DND-41 (cell line): ENCODE measurements around the gene MRPL45.
"Not testable (repeated sequence)": the region's sequence is repeated elsewhere in the genome, so short reads cannot be mapped to it uniquely, and the experiment has no call there.

ENCODE experiments used
- ATAC-seq: fragments of 200-7000 bp; cut with Tn5 transposase; 3 replicates; pipeline ENCODE4 v1.9.1; 2021; ENCODE audit warnings: low read depth; ENCODE audit not compliant: insufficient read depth
- DNase-seq: peaks from one replicate; pipeline ENCODE4 v3.0.0-alpha.2; 2020
- H2AFZ ChIP-seq: 2 replicates; pipeline ENCODE4 v1.6.0; 2012; ENCODE audit warnings: low read depth, low read length
- H3K27ac ChIP-seq: 2 replicates; pipeline ENCODE4 v1.5.1; 2012; ENCODE audit warnings: low read length, inconsistent platforms
- H3K27me3 ChIP-seq: fragments of 200-600 bp; sonication (generic); 2 replicates; pipeline ENCODE4 v1.6.0; 2012; ENCODE audit warnings: low read length, mild to moderate bottlenecking, inconsistent platforms; ENCODE audit not compliant: insufficient read depth, poor library complexity
- H3K36me3 ChIP-seq: 2 replicates; pipeline ENCODE4 v1.5.1; 2012; ENCODE audit warnings: low read length, inconsistent platforms; ENCODE audit not compliant: insufficient read depth
- H3K4me1 ChIP-seq: 2 replicates; pipeline ENCODE4 v1.5.1; 2012; ENCODE audit warnings: mild to moderate bottlenecking, low read length; ENCODE audit not compliant: insufficient read depth
- H3K4me2 ChIP-seq: 2 replicates; pipeline ENCODE4 v1.6.0; 2012; ENCODE audit warnings: mild to moderate bottlenecking, moderate library complexity, low read length, inconsistent platforms; ENCODE audit not compliant: insufficient read depth
- H3K4me3 ChIP-seq, 2 experiments: fragments of 200-600 bp in 1 of 2; shearing (Covaris generic) in 1 of 2; 2 replicates each; pipeline ENCODE4 v1.5.1; 2012 to 2016; ENCODE audit warnings: inconsistent platforms in 2 of 2, low read length in 2 of 2, mild to moderate bottlenecking in 2 of 2, low read depth in 1 of 2, moderate library complexity in 1 of 2
- H3K79me2 ChIP-seq: 2 replicates; pipeline ENCODE4 v1.6.0; 2012; ENCODE audit warnings: low read length, inconsistent platforms; ENCODE audit not compliant: insufficient read depth
- H3K9ac ChIP-seq: 2 replicates; pipeline ENCODE4 v1.6.0; 2012; ENCODE audit warnings: low read depth, mild to moderate bottlenecking, inconsistent platforms, low read length, moderate library complexity
- H3K9me3 ChIP-seq: 2 replicates; pipeline ENCODE4 v1.5.1; 2012; ENCODE audit warnings: low read length, moderate library complexity, mild to moderate bottlenecking, inconsistent platforms; ENCODE audit not compliant: insufficient read depth, severe bottlenecking
- H4K20me1 ChIP-seq: 2 replicates; pipeline ENCODE4 v1.6.0; 2012; ENCODE audit warnings: low read length; ENCODE audit not compliant: insufficient read depth

MRPL45 gene

GRCh38 chr17:38296834-38297517 is at the start of gene MRPL45:
Gene MRPL45 (plus strand): TSS chr17:38297168. CDS start chr17:38297184, 16 bp downstream.
- Histone ChIP-seq H2AFZ (peak within 1 kb of the TSS; percentile 93), H3K4me3 (peak within 1 kb of the TSS; percentile 83 to 86), H3K79me2 (peaks cover 10% of the 10 kb centered on the region), H3K4me1 (peaks cover 13% of the 10 kb centered on the region), H3K4me2 (peak within 1 kb of the TSS; percentile 69), H3K27ac (peak within 1 kb of the TSS; percentile 88), H3K9ac (peak within 1 kb of the TSS; percentile 70)
- DNase-seq (peak; percentile 99), ATAC-seq (peak; percentile 96)
- not testable (repeated sequence) for H3K27me3 ChIP-seq, H4K20me1 ChIP-seq, H3K36me3 ChIP-seq, H3K9me3 ChIP-seq

- H3K27me3 ChIP-seq, DNase-seq, H4K20me1 ChIP-seq, H3K9me3 ChIP-seq, ATAC-seq, H2AFZ ChIP-seq, H3K4me3 ChIP-seq, H3K9ac ChIP-seq, H3K4me2 ChIP-seq, H3K36me3 ChIP-seq, H3K27ac ChIP-seq: not testable (repeated sequence)
- Histone ChIP-seq H3K4me1 (peaks cover 16% of the 10 kb centered on the region), H3K79me2 (peaks cover 48% of the 10 kb centered on the region)
Observed at GRCh38 chr17:38253191-38253590, 43.8 kb upstream of the MRPL45 start.

GRCh38 chr17:38254357-38254756 is 42.6 kb upstream of the MRPL45 start:
- not testable (repeated sequence) for H3K27me3 ChIP-seq, H2AFZ ChIP-seq, H3K9ac ChIP-seq, H3K36me3 ChIP-seq, H4K20me1 ChIP-seq, ATAC-seq, H3K4me2 ChIP-seq, H3K9me3 ChIP-seq, H3K27ac ChIP-seq, H3K4me3 ChIP-seq, DNase-seq
- H3K4me1 ChIP-seq = peaks cover 16% of the 10 kb centered on the region
- H3K79me2 ChIP-seq = peaks cover 48% of the 10 kb centered on the region

DNA sequence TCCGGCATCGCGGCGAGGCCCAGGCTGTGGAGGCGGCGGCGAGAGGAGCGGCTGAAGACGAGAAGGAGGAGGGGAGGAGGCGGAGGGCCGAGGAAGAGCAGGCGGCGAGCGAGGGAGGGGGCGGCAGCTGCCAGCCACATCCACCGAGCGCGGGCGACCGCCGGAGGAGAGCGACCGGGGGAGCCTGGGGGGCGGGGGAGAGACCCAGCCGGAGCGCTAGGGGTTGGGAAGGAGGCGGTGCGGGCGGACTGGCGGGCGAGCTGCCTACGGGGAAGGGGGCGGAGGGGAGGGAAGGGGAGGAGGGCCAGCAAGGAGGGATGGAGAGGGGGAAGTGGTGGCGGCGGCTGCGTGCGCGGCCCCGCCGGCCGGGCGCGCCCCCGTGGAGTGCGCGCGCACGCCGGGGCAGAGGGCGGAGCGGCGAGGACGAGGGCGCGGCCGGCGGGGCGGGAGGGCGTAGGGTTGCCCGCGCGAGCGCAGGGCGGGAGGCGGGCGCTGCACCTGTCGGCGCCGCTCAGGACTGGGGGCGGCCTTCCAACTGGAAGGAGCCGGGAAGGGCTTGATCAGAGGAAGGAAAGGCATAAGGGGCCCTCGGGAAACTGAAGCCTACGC is 39.9 kb upstream of the MRPL45 start:
- peak; percentile 81 for ATAC-seq
- H3K4me3 ChIP-seq = peak overlapping the region in 1 of 2 experiments; percentile 53; a peak in 2 of 4 replicates

GRCh38 chr17:38265974-38266506 is 30.9 kb upstream of the MRPL45 start:
- not testable (repeated sequence) for H3K9me3 ChIP-seq, H2AFZ ChIP-seq, ATAC-seq, H3K4me1 ChIP-seq, H4K20me1 ChIP-seq, H3K4me3 ChIP-seq, H3K9ac ChIP-seq, H3K36me3 ChIP-seq, DNase-seq, H3K79me2 ChIP-seq, H3K27ac ChIP-seq, H3K4me2 ChIP-seq, H3K27me3 ChIP-seq

More for the DNA sequence above, 39.9 kb upstream of the MRPL45 start:
- Histone ChIP-seq H3K4me2 (peak overlapping the region; percentile 66), H3K9ac (peak overlapping the region; percentile 60), H3K79me2 (peaks cover 31% of the 10 kb centered on the region), H3K4me1 (peaks cover 16% of the 10 kb centered on the region), H2AFZ (peak overlapping the region; percentile 70), H3K27ac (peak overlapping the region; percentile 79)
- H4K20me1 ChIP-seq, H3K27me3 ChIP-seq, H3K36me3 ChIP-seq, H3K9me3 ChIP-seq: not testable (repeated sequence)
- peak; percentile 95 for DNase-seq

DNA sequence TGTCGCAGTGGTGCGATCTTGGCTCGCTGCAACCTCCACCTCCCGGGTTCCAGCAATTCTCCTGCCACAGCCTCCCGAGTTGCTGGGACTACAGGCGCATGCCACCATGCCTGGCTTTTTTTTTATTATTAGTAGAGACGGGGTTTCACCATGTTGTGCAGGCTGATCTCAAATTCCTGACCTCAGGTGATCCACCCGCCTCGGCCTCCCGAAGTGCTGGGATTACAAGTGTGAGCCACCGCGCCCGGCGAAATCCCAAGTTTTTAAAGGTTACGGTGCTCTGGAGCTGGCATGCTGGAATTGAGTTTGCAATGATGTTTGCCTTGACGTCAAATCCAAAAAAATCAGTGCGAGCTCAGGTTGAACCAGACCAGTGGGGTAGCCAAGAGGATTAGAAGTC is 30.4 kb upstream of the MRPL45 start:
- H3K79me2 ChIP-seq, H4K20me1 ChIP-seq, H3K4me2 ChIP-seq, ATAC-seq, H3K9me3 ChIP-seq, H3K27ac ChIP-seq, H2AFZ ChIP-seq, H3K27me3 ChIP-seq, H3K4me3 ChIP-seq, H3K4me1 ChIP-seq, H3K36me3 ChIP-seq, H3K9ac ChIP-seq, DNase-seq: not testable (repeated sequence)

DNA sequence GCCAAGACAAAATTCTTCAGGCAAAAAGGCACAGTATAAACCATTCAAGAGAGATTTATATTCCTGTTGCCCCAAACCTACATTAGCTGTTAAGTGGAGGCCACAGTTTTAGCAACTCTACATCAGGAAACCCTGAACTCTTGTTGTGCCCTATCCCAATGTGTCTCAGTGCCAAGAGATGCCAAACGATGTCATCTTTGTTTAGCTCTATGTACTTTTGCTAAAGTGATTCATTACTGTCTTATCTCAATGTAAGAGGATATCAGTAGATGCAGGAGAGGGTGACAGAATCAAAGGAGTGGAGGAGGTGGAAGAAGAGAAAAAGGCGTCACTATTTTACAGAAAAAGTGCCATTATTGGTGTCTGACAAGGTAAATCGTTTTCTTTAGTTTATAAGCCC is 28.8 kb upstream of the MRPL45 start:
- not testable (repeated sequence) for H3K4me3 ChIP-seq, H3K36me3 ChIP-seq, H3K9me3 ChIP-seq, H3K27me3 ChIP-seq, DNase-seq, H3K27ac ChIP-seq, H4K20me1 ChIP-seq, ATAC-seq, H3K4me1 ChIP-seq, H2AFZ ChIP-seq, H3K9ac ChIP-seq, H3K79me2 ChIP-seq, H3K4me2 ChIP-seq

- not testable (repeated sequence) for H3K9ac ChIP-seq, H3K4me1 ChIP-seq, H3K4me3 ChIP-seq, H3K79me2 ChIP-seq, H3K36me3 ChIP-seq, H3K27me3 ChIP-seq, DNase-seq, H3K4me2 ChIP-seq, H4K20me1 ChIP-seq, H3K9me3 ChIP-seq, H2AFZ ChIP-seq, H3K27ac ChIP-seq, ATAC-seq
Observed at GRCh38 chr17:38269045-38269444, 27.9 kb upstream of the MRPL45 start.
